A549 treated with AZD9567 at 1 μM for 4 hours (cell line): ENCODE data around the gene TBX15. TPM values are rescaled to one million over a fixed set of nuclear protein-coding genes. Genes with fewer than 3 reads are reported as not detected.

Experiments used
- total RNA-seq: library from RNA; stranded (reverse); fragments of 200-300 nt; extraction: Qiagen RNA extraction; gene quantifications from 5 replicates; pipeline ENCODE4 v1.2.3, GENCODE V29; 2022; ENCODE audit not compliant: insufficient read depth

Gene TBX15
- 0.02 to 0.06 TPM (median 0.06 TPM) in 3 of 5 replicates, not detected in the others for total RNA-seq

GRCh38 chr1:118988186-118989005 is at the start of gene TBX15:
Gene TBX15 (minus strand): TSS chr1:118988343. CDS start chr1:118987795, 548 bp downstream.

Other genes with a start within 250 kb of the TBX15 start
- gene WARS2, start 152.3 kb upstream of the TBX15 start, total RNA-seq, result 5.1 to 9.9 TPM (median 5.5 TPM) in 5 replicates